Astrocyte of the spinal cord (primary cell): Measurements from ENCODE around the gene HOXA4.

Experiments
- DNase-seq: peaks from one replicate; pipeline ENCODE4 v3.0.0; 2011; ENCODE audit warnings: low read depth, low spot score
- H3K4me3 ChIP-seq: 2 replicates; pipeline ENCODE4 v1.5.1; 2011; ENCODE audit warnings: low read depth, mild to moderate bottlenecking, low read length, moderate library complexity
- CTCF ChIP-seq: IDR thresholded peaks from 2 replicates; pipeline ENCODE4 v1.5.1; 2012; ENCODE audit warnings: low read depth, mild to moderate bottlenecking, low read length, inconsistent platforms
- in situ Hi-C: cut with HindIII; loops from 2 replicates; pipeline ENCODE4 v1.10.0; 2017; ENCODE audit warnings: low sequenced_read_pairs

The HOXA4 gene

GRCh38 chr7:27130540-27131389, at the start of gene HOXA4:
HOXA4 (minus strand) TSS chr7:27130757; CDS start chr7:27130733, 24 bp downstream.
- in situ Hi-C loops = no loop called here
- peak; percentile 92 for DNase-seq
- no peak for TF ChIP-seq CTCF
- peak within 1 kb of the TSS; percentile 53 for H3K4me3 ChIP-seq

- in situ Hi-C loops = no loop called here
- TF ChIP-seq CTCF = peak; percentile 90
- no peak overlapping the region for H3K4me3 ChIP-seq
- peak; percentile 55 for DNase-seq
These were observed 49.2 kb upstream of the HOXA4 start for GRCh38 chr7:27179503-27180430.

GRCh38 chr7:27179030-27179429, 48.5 kb upstream of the HOXA4 start:
- no peak overlapping the region for H3K4me3 ChIP-seq
- in situ Hi-C loops = no loop called here
- DNase-seq = no peak
- TF ChIP-seq CTCF = no peak

GRCh38 chr7:27178366-27178765, 47.8 kb upstream of the HOXA4 start:
- TF ChIP-seq CTCF = no peak
- H3K4me3 ChIP-seq = no peak overlapping the region
- no peak for DNase-seq
- in situ Hi-C loops = no loop called here

- no peak for TF ChIP-seq CTCF
- no peak overlapping the region for H3K4me3 ChIP-seq
- in situ Hi-C loops = no loop called here
- no peak for DNase-seq
These were observed 47.3 kb upstream of the HOXA4 start for GRCh38 chr7:27177795-27178320.
